K562 (cell line): ENCODE data around the gene KAZN. TPM values are rescaled to one million over a fixed set of nuclear protein-coding genes. Genes with fewer than 3 reads are reported as not detected.

ENCODE experiments used
- BCOR ChIP-seq: fragments of 450-650 bp; IDR thresholded peaks from 2 replicates; pipeline ENCODE4 v1.6.1; 2016
- CLOCK ChIP-seq: fragments of 250-450 bp; sonication (Bioruptor Pico); IDR thresholded peaks from 2 replicates; pipeline ENCODE4 v1.4.0; 2020; ENCODE audit warnings: mild to moderate bottlenecking, moderate library complexity, borderline replicate concordance
- GMEB1 ChIP-seq: fragments of 250-450 bp; sonication (Bioruptor Pico); IDR thresholded peaks from 2 replicates; pipeline ENCODE4 v1.4.0; 2020; ENCODE audit warnings: mild to moderate bottlenecking
- HDAC8 ChIP-seq: fragments of 450-650 bp; IDR thresholded peaks from 2 replicates; pipeline ENCODE4 v1.6.1; 2016; ENCODE audit warnings: mild to moderate bottlenecking, missing genetic modification characterization, moderate library complexity, missing compliant biosample characterization
- NFIX ChIP-seq: fragments of 250-450 bp; sonication (Bioruptor Pico); IDR thresholded peaks from 2 replicates; pipeline ENCODE4 v1.4.0; 2020; ENCODE audit warnings: low read depth, mild to moderate bottlenecking, moderate library complexity
- NR2F6 ChIP-seq: fragments of 450-650 bp; formaldehyde crosslinking; IDR thresholded peaks from 2 replicates; pipeline ENCODE4 v1.4.0; 2020; ENCODE audit warnings: mild to moderate bottlenecking
- RBBP5 ChIP-seq: fragments of 200-600 bp; sonication (generic); IDR thresholded peaks from 2 replicates; pipeline ENCODE4 v1.6.1; 2012; ENCODE audit warnings: borderline replicate concordance, mild to moderate bottlenecking, low read length, control low read depth, inconsistent platforms; ENCODE audit not compliant: insufficient read depth, poor library complexity, severe bottlenecking
- STAT6 ChIP-seq: sonication (generic); formaldehyde crosslinking; IDR thresholded peaks from 2 replicates; pipeline ENCODE4 v1.8.1; 2023; ENCODE audit warnings: mild to moderate bottlenecking, missing genetic modification reagents
- ZBTB11 ChIP-seq, 3 experiments: fragments of 200-800 bp in 1 of 3; fragments of 250-450 bp in 1 of 3; fragments of 450-650 bp in 1 of 3; sonication (Bioruptor Pico) in 1 of 3; sonication (Bioruptor generic) in 1 of 3; formaldehyde crosslinking in 1 of 3; IDR thresholded peaks; 2 replicates each; pipeline versions ENCODE4 v1.6.1 to v1.8.0; 2016 to 2022; ENCODE audit warnings: mild to moderate bottlenecking in 2 of 3, missing genetic modification characterization in 2 of 3, missing compliant biosample characterization in 1 of 3, moderate library complexity in 1 of 3
- ZNF551 ChIP-seq: fragments of 250-450 bp; sonication (Bioruptor Pico); IDR thresholded peaks from 2 replicates; pipeline ENCODE4 v1.5.0; 2021; ENCODE audit warnings: mild to moderate bottlenecking, moderate library complexity
- ZNF699 ChIP-seq: fragments of 250-450 bp; sonication (Bioruptor Pico); IDR thresholded peaks from 2 replicates; pipeline ENCODE4 v1.8.0; 2021; ENCODE audit warnings: mild to moderate bottlenecking, moderate library complexity; ENCODE audit not compliant: insufficient replicate concordance
- polyA plus RNA-seq, 8 experiments: library from polyadenylated mRNA; depleted of rRNA in 4 of 8; stranded (reverse) in 5 of 8; unstranded in 3 of 8; fragments of >200 nt; fragmentation: Nextera tagmentation in 2 of 8; fragmentation: Illumina TruSeq in 1 of 8; extraction: Ambion mirVana in 2 of 8; extraction: Trizol in 1 of 8; gene quantifications; 2 replicates each; pipeline versions ENCODE4 v1.2.1 to v1.2.3, GENCODE V29; 2011 to 2014; ENCODE audit warnings: inconsistent platforms in 1 of 8, missing spikeins in 1 of 8
- total RNA-seq, 7 experiments: library from RNA; depleted of rRNA in 6 of 7; stranded (reverse); fragments of >200 nt in 6 of 7; fragmentation: Illumina TruSeq in 2 of 7; extraction: Trizol in 2 of 7; gene quantifications; 2 replicates each; pipeline versions ENCODE4 v1.2.1 to v1.2.3, GENCODE V29; 2011 to 2021; ENCODE audit warnings: low replicate concordance in 1 of 7

Gene KAZN
- total and polyA plus RNA-seq, 9 of the 15 experiments (the other 6 are each of a cell fraction or from before 2014, with no cell fraction given), result 2.1 to 21.6 (median 5.4) TPM

- TF ChIP-seq ZNF699 (CRISPR knock-in tag) (no peak), RBBP5 (no peak), ZNF551 (CRISPR knock-in tag) (no peak), BCOR (0 out of 2 replicates have a peak, but pooled peaks have one; percentile 8), ZBTB11 (CRISPR knock-in tag; IDR thresholded peaks at IDR 0.05) (no peak), STAT6 (no peak), GMEB1 (CRISPR knock-in tag) (no peak), HDAC8 (no peak), NR2F6 (CRISPR knock-in tag) (no peak), NFIX (CRISPR knock-in tag) (no peak), CLOCK (CRISPR knock-in tag) (no peak)
- TF ChIP-seq, all 486 proteins: peak for 82
These were observed 331.2 kb downstream of the KAZN start (continued) for GRCh38 chr1:14929547-14930246.
